IPS-NIHi11 (cell line): Measurements from ENCODE around the gene CFL2.
A peak's percentile ranks its signal among the peaks of the same experiment; 100 is the strongest.
"Not testable (repeated sequence)": the region's sequence is repeated elsewhere in the genome, so short reads cannot be mapped to it uniquely, and the experiment has no call there.

Experiments
- DNase-seq: peaks from one replicate; pipeline ENCODE4 v3.0.0; 2012; ENCODE audit warnings: mixed read lengths, low spot score

The CFL2 gene

DNA sequence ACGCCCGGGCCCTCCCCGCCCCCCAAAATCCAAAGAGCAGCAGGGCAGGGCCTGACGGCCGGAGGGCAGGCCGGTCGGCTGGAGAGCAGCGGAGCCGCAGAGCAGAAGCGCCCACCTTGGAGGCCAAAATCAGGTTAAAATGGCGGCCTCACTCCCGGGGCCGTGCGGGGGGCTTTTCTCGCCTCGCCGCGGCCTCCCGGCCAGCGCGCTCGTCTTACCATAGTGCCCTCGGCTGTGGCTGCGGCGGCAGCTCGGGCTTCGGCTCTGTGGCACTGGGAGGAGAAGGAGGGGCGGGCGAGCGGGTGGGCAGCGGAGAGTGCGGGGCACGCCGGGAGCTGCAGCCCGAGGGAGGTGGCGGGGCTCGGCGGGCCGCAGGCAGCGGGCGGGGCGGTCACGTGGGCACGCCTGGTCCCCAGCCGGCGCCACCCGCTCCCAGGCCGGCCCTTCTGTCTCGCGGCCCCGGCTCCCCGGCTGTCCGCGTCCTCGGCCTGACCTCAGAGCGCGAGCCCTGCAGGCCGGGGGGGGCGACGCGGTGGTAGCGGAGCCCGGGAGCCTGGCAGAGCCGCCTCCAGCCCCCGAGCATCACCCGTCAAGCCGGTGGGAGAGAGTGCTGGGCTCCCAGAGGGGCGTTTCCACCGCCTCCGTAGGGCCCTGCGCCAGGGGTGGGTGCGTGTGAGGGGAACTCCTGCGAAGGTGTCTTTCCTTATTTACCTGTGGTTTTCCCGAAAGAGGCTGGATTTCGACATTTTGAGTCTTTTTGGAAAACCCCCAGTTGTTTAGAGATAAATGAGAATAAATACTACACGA lies at the start of gene CFL2:
TSS of gene CFL2 (minus strand) at position 274 of the 807 bp plus-strand sequence. CDS start at position 221, 53 bp downstream.
- peak; percentile 99 for DNase-seq

DNA sequence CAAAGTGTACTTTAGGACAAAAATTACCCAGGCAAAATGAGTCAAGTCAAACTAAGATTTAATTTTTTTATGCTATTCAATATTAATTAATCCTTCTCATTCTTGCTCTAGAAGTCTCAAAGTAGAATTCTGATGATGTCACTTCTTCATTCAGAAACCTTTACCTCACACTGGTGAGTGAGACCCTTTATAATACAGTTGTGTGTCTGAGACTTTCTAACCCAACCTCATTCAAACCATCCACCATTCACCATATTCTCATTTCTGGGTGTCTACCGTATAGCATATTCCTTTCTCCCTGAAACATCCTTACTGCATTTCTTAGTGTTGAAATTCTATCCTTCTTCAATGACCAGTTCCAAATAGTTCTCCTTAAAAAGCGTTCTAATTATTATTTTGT lies 40.8 kb upstream of the CFL2 start:
- no peak for DNase-seq

DNA sequence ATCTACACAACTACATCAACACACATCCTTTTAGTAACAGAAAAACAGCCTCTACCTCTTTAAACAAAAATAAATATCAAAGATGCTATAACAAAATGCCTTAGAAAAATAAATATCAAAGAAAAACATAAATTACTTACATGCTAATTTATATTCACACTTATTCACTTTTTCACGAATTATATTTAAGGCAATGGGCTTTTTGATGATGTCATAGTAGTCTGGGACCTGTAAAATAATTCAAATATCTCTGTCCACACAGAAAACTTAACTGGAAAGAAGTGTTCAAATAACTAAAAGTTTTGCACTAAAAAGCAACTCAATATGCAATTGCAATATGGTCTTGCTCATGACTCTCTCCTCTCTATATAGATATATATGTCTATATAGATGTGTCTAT lies 40.3 kb upstream of the CFL2 start:
- DNase-seq, result no peak

DNA sequence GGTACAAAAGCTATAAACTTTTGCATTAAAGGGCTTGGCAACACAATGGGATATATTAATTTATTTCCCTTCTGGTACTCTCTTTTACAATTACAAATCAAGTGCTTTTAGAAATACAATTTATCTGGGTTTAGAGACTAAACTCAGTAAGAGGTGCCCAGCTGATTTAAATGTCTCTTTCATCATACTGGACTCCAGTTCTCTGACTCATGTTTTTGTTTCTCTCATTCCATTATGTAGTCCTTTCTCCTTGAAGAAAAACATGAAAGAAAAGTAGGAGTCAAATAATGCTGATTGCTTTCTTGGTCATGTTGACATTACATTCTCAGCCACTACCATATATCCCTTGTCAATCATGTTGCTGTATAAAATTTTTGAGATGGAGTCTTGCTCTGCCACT lies 36.3 kb upstream of the CFL2 start:
- DNase-seq, result no peak

DNA sequence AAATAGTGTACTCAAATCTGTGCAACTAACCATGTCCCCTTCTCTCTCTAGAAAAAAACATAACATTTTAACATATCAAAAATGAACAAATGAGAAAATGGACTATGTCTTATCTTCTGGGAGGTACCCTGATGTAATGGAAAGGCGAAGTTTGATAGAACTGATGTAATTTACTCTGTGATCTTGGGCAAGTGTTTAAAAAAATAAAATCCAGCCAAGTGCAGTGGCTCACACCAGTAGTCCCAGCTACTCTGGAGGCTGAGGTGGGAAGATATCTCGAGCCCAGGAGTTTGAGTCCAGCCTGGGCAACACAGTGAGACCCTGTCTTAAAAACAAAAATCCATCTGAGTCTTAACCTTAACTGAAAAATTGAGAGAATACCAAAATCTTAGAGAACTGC lies 35.8 kb upstream of the CFL2 start:
- DNase-seq, result no peak

DNA sequence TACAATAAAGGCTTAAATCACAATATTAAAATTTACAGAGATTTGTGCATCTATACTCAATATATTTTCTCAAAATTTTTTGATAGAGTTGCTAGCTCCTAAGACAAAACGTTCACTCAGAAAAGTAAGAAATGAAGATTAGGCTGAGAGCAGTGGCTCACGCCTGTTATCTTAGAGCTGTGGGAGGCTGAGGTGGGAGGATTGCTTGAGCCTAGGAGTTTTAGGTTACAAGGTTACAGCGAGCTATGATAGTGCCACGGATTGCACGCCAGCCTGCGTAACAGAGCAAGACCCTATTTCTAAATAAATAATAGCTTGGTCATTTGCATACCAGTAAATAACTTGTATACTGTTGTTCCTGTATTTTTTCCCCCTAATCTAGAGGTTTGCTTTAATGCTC lies 35.0 kb upstream of the CFL2 start:
- no peak for DNase-seq

DNA sequence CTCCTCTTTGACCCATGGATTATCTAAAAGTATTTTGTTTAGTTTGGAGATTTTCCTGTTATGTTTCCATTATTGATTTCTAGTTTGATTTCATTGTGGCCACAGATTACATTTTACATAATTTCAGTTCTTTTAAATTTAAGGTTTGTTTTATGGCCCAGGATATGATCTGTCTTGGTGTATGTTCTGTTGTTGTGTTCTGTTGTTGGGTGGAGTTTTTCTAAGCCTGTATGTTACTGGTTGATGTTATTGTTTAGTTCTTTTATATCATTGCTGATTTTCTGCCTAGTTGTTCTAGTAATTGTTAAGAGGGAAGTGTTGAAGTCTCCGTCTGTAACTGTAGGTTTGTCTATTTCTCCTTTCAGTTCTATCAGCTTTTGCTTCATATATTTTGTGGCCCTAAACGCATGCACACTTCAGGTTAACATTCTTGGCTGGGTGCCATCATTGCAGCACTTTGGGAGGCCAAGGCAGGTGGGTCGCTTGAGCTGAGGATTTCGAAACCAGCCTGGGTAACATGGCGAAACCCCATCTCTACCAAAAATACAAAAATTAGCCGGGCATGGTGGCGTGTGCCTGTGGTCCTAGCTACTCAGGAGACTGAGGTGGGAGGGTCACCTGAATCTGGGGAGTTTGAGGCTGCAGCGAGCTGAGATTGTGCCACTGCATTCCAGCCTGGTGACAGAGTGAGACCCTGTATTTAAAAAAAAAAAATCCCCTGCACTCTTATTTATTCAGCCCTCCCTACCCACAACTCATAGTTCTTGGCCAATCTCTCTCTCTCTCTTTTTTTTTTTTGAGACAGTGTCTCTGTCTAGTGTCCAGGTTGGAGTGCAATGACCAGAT lies 28.1 kb upstream of the CFL2 start:
- DNase-seq, result no peak

DNA sequence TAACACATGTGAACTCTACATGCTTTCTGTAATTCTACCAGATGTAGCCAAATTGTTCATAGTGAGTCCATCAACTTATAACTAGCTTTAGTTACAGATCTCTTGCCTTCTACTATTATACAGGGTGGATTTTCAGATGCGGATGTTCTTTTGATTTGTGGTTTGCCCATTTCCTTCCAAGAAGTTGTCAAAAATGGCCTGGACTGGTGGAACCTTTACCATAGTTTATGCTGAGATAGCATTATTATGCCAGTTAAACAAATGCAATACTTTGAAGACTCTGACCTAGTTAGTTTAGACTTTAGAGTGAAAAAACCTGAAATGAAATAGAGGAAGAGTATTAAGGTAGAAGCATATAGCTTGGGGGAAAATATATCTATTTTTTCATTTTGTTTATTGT lies 27.4 kb upstream of the CFL2 start:
- DNase-seq, result no peak

DNA sequence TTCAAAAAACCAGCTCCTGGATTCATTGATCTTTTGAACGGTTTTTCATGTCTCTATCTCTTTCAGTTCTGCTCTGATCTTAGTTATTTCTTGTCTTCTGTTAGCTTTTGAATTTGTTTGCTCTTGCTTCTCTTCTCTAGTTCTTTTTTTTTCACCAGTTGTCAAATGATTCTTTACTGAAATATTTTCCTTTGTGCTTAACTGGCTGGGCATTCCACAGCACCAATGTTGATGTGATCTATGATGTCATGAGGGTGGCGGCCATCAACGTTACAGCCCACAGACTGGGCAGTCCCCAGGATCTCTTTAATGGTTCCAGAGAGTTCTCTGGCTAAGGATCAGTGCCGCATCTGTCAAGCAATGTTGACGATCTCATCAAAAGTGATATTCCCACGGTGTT lies 25.7 kb upstream of the CFL2 start:
- not testable (repeated sequence) for DNase-seq

DNA sequence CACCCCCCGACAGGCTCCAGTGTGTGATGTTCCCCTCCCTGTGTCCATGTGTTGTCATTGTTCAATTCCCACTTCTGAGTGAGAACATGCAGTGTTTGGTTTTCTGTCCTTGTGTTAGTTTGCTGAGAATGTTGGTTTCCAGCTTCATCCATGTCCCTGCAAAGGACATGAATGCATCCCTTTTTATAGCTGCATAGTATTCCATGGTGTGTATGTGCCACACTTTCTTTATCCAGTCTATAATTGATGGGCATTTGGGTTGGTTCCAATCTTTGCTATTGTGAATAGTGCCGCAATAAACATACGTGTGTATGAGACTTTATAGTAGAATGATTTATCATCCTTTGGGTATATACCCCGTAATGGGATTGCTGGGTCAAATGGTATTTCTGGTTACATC lies 22.7 kb upstream of the CFL2 start:
- DNase-seq, result not testable (repeated sequence)

DNA sequence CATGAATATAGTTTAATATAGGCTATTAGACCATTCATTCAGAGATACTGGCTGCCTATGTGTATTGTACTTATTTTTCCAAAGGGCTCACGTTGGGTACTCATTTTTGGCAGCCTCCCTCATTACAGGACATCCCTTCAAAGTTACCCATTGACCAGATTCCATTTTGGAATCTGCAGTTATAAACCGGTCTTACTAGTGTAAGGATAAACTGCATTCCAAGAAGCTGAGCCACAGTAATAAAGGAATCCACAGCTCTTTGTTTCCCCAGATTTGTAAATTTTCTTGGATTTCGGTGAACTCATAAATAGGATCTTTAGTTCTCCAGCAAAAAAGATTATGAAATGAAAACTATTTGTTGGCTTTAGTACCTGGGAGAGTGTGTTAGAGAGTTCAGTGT lies 18.9 kb upstream of the CFL2 start:
- DNase-seq, result no peak

DNA sequence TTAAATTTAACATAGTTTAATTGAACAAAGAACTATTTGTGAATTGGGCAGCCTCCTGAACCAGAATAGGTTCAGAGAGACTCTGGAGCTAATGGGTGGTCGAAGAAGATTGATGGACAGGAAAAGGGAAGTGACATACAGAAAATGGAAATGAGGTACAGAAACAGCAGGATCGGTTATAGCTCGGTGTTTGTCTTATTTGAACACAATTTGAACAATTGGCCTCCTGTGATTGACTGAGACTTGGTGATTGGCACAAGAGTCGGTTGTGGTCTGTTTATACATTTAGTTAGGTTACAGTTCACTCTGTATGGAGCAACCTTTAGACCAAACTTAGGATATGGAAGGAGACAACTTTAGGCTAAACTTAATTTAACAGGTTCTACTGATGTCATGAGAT lies 18.4 kb upstream of the CFL2 start:
- no peak for DNase-seq

DNA sequence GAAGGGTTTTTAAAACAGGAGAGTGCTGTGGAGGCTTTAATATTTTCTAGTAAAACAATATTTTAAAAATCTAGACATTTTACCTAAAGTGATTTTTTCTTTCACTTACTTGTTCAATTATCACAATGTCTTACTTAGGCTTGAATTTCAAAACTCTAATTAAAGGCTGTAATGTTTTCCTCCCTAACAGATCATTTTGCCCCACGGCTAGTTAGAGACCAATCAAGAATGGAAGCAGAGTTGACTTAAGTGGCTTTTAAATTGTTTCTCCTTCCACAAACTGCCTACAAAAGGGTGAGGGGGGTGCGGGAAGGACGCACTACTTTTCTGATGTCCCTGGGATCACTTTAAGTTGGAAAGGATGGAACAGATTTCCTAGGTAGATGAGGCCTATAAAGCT lies 9.5 kb upstream of the CFL2 start:
- DNase-seq, result no peak

DNA sequence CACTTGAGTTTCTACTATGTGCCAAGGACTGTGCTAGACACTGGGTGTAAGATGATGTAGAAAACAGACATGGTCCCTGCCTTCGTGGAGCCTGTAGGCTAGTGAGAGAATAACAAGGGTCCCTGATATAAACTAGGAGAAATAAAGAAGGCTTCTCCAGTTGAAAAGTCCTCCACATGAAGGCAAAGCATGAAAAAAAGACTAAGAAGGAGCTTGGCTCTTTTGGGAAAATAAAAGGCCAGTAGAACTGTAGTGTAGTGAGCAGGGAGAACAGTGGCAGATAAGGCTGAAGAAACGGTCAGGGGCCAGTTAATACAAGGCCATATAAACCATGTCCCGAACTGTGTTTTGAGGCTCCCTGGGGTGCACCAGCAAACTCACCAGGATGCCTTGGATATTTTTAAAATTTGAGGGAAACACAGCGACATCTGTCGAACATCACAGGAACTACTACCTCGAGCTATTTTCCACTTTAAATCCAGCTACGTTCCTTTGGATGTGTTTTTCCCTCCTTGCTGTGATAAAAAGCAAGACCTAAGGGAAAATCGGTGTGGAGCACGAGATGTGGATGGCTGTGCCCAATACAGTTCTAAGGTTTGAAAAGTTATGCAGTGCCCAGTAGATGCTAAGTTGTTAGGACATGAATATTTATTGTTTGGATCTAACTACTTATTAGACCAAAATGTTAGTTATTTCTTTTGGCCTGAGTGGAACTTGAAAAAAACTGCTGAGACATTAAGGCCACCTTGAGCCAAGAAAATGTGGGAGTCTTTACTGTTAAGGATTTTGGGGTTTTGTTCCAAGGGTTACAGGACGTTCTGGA lies 8.5 kb upstream of the CFL2 start:
- peak; percentile 75 for DNase-seq

DNA sequence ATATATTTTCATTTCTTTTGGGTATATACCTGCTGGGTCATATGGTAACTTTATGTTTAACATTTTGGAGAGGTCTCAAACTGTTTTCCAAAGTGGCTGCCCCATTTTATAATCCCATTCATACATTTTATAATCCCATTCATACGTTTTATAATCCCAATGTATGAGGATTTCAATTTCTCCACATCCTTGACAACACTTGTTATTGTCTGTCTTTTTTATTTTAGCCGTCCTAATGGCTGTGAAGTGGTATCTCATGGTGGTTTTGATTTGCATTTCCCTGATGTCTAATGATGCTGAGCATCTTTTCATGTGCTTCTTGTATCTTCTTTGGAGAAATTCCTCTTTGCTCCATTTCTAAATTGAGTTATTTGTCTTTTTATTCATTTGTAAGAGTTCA lies 6.7 kb upstream of the CFL2 start:
- no peak for DNase-seq

DNA sequence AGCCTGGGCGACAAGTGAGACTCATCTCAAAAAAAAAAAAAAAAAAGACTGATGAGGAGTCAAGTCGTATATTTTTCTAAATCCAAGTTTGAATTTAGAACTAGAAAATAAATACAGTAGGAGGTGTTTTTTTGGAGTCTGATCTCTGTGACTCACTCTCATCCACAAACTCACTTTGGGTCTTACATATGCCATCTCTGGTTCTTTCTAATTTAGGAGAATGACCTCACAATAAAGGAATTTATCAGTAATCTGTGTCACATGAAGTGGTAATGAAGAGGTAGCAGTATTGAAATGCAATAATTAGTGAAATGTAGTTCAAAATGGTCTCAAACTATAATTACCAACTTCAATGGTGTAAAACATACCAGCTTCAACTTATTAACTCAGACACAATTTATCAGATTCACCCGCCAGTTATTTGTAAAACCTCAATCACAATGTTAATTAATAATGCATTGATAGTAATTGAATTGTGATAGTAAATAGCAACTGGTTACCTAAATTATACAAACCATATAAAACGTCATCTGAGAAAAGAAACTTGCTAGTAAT lies 4.4 kb upstream of the CFL2 start:
- no peak for DNase-seq

DNA sequence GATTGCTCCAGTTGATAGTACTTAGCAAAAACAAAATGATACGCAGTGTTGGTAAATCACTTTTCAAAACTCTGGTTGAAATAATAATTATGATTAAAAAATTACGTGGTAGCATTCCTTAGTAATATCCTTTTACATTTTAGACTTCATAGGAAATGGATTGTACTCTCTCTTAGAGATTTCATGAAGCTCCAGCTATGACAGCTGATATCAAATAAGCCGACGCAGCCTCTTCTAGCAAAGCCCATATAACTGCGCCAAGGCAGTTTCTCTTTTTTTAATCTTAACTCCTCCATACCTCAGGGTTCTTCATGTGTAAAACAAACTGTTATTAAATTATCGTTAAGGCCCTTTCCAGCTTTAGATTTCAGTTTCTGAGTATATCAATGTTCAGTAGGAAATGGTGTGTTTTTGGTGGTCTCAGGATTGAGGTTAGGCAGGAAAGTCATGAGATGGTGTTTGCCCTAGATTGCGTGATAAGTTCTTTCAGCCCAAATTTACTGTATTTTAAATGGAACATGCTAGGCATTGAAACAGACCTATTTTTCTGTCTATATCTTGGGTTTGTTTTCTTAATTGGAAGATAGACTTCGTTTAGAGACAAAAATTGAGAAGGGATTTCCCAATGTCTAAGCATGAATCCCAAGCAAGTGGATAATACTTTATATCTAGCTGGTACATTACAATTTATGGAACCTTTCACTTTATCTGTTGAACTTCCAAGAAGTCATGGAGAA lies 902 bp upstream of the CFL2 start:
- no peak for DNase-seq

DNA sequence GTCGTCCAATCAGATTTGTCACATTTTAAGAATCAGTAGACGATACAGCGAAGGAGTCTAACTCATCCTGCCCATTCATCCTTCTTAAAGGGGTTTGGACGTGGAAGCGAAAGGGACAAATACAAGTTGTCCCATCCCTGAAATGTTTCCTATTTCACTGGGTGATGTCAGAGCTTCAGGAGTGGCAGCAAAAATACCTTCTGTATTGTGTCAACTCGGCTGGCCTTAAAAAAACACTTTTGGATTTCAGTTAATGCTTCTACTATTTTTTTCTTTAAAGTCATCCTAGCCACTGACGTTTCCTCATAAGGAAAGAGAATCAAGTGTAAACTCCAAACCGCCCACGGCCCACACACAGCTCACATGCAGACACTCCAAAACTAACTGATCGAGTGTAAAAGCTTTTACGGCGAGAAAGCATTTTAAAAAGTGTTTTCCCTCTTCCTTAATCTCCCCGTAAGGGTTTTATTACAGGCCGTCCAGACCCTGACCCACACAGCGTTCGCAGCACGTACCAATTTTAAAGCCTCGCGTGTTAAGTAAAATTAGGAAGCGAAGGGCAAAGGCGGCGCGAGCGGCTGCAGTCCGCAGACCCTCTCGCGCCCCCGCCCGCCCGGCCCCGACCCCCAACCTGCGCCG lies 593 bp downstream of the CFL2 start:
- DNase-seq, result peak; percentile 11

DNA sequence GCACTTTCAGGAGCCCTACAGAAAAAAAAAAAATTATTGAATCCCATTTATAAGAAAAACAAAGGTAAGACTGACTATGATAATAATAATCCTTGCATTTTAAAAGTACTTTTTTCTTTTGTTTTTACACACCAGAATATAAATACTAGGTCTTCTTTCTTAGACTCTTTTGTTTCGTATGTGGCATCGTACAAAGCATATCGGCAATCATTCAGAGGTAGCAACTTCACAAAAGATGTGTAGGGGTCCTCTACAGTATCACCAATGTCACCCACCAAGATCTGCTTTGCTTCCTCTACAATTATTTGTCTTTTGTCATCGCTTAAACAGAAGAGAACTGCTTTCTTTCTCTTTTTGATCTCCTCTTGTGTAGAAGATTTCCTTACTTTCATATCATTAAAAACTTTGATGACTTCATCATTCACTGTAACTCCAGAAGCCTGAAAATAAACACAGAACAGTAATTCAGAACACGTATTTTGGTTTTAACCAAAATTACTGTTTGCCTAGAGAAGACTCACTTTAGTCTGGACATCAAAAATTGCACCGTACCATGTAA lies 1.2 kb downstream of the CFL2 start:
- DNase-seq, result no peak
